Keratinocyte (primary cell): Measurements from ENCODE around the gene ITFG1.

Source experiments
- EZH2 ChIP-seq: IDR thresholded peaks from one replicate; pipeline ENCODE4 v1.6.1; 2012; ENCODE audit warnings: inconsistent platforms, mild to moderate bottlenecking, low read length, moderate library complexity
- TF ChIP-seq, protein P1 (sequence below), 3 experiments: IDR thresholded peaks in 1 of 3; conservative IDR thresholded peaks in 1 of 3; optimal IDR thresholded peaks in 1 of 3; 2 replicates in 2 of 3; 3 replicates in 1 of 3; pipeline versions ENCODE3 to v1.5.1; 2011; ENCODE audit warnings: low read length in 3 of 3, mild to moderate bottlenecking in 3 of 3, moderate library complexity in 2 of 3, control low read depth in 1 of 3, inconsistent platforms in 1 of 3; ENCODE audit not compliant: insufficient read depth in 2 of 3; ENCODE audit errors: extremely low read depth in 1 of 3

DNA sequence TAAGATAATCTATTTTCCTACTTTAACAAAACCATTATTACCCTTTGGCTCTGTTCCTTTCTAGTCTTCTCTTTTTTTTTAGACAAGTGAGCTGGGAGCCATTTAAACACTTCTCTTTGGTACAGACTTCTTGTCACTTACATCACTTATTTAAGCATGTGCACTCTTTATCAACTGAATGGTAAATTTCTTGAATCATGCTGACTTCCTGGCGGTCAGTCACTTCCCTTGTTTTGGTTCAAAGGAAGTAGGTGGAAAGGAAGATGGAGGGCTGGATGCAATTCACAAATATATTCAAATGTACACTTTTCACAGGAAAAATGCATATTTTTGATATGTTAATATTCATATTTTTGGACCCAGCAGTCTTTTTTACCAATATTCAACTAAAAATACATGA, 97.1 kb downstream of the ITFG1 start:
- TF ChIP-seq EZH2, result no peak
- TF ChIP-seq, protein P1, sequence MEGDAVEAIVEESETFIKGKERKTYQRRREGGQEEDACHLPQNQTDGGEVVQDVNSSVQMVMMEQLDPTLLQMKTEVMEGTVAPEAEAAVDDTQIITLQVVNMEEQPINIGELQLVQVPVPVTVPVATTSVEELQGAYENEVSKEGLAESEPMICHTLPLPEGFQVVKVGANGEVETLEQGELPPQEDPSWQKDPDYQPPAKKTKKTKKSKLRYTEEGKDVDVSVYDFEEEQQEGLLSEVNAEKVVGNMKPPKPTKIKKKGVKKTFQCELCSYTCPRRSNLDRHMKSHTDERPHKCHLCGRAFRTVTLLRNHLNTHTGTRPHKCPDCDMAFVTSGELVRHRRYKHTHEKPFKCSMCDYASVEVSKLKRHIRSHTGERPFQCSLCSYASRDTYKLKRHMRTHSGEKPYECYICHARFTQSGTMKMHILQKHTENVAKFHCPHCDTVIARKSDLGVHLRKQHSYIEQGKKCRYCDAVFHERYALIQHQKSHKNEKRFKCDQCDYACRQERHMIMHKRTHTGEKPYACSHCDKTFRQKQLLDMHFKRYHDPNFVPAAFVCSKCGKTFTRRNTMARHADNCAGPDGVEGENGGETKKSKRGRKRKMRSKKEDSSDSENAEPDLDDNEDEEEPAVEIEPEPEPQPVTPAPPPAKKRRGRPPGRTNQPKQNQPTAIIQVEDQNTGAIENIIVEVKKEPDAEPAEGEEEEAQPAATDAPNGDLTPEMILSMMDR (optimal IDR thresholded peaks at IDR 0.05 in 1 of 3, IDR thresholded peaks at IDR 0.05 in 1 of 3, conservative IDR thresholded peaks at IDR 0.05 in 1 of 3; ENCODE audit: extremely low read depth in 1 of 3, insufficient read depth in 2 of 3, low read length in 3 of 3), result no peak
